ENCODE measurements around the gene ABR. TPM values are rescaled to one million over a fixed set of nuclear protein-coding genes. Genes with fewer than 3 reads are reported as not detected.
"Not testable (repeated sequence)": the region's sequence is repeated elsewhere in the genome, so short reads cannot be mapped to it uniquely, and the experiment has no call there.

Gene ABR
- total RNA-seq, 1 donor from 2014 or later: 70.9 TPM

GRCh38 chr17:973053-973452, 206.7 kb downstream of the ABR start:
- Histone ChIP-seq H3K79me2 (ENCODE audit: insufficient read depth, low read length) (peaks cover 97% of the 10 kb centered on the region), H3K36me3 (ENCODE audit: insufficient read depth, low read length) (no peaks in the 10 kb centered on the region), H3K27ac (ENCODE audit: low read depth, low read length) (no peak overlapping the region), H3K4me3 (ENCODE audit: insufficient read depth, low read depth, low read length) (no peak overlapping the region), H3K4me2 (ENCODE audit: low read length) (no peak overlapping the region), H4K20me1 (ENCODE audit: insufficient read depth, low read length) (peaks cover 93% of the 10 kb centered on the region), H3K9ac (ENCODE audit: low read length) (no peak overlapping the region), H3K27me3 (ENCODE audit: insufficient read depth, low read length) (no peaks in the 10 kb centered on the region), H2AFZ (ENCODE audit: low read depth, low read length) (no peak overlapping the region), H3K4me1 (ENCODE audit: insufficient read depth, low read length) (peaks cover 22% of the 10 kb centered on the region), H3K9me3 (ENCODE audit: insufficient read depth, low read depth, low read length) (no peaks in the 10 kb centered on the region)
- Mint-ChIP-seq H3K4me3 (ENCODE audit: unreplicated experiment) (peak overlapping the region; percentile 10), H3K4me1 (ENCODE audit: low read depth, unreplicated experiment) (peaks cover 38% of the 10 kb centered on the region), H3K9me3 (ENCODE audit: unreplicated experiment) (no peaks in the 10 kb centered on the region), H3K27me3 (ENCODE audit: low read depth, unreplicated experiment) (no peaks in the 10 kb centered on the region), H3K27ac (ENCODE audit: unreplicated experiment) (peak overlapping the region; percentile 10), H3K36me3 (ENCODE audit: low read depth, unreplicated experiment) (peaks cover 11% of the 10 kb centered on the region)
- TF ChIP-seq, protein P1, sequence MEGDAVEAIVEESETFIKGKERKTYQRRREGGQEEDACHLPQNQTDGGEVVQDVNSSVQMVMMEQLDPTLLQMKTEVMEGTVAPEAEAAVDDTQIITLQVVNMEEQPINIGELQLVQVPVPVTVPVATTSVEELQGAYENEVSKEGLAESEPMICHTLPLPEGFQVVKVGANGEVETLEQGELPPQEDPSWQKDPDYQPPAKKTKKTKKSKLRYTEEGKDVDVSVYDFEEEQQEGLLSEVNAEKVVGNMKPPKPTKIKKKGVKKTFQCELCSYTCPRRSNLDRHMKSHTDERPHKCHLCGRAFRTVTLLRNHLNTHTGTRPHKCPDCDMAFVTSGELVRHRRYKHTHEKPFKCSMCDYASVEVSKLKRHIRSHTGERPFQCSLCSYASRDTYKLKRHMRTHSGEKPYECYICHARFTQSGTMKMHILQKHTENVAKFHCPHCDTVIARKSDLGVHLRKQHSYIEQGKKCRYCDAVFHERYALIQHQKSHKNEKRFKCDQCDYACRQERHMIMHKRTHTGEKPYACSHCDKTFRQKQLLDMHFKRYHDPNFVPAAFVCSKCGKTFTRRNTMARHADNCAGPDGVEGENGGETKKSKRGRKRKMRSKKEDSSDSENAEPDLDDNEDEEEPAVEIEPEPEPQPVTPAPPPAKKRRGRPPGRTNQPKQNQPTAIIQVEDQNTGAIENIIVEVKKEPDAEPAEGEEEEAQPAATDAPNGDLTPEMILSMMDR (IDR thresholded peaks at IDR 0.05; ENCODE audit: insufficient read depth, low read depth, low read length): no peak
- no peak for TF ChIP-seq EZH2 (IDR thresholded peaks at IDR 0.05; ENCODE audit: insufficient read depth, low read length)
- FAIRE-seq (no peak), DNase-seq (ENCODE audit: low read depth) (peak; percentile 58)

- H3K36me3 Mint-ChIP-seq (ENCODE audit: low read depth, unreplicated experiment): peaks cover 13% of the 10 kb centered on the region
- not testable (repeated sequence) for H3K4me3 Mint-ChIP-seq (ENCODE audit: unreplicated experiment); H3K4me2 ChIP-seq (ENCODE audit: low read length); H3K9me3 Mint-ChIP-seq (ENCODE audit: unreplicated experiment); FAIRE-seq; H3K9me3 ChIP-seq (ENCODE audit: insufficient read depth, low read depth, low read length); H3K36me3 ChIP-seq (ENCODE audit: insufficient read depth, low read length); H3K4me3 ChIP-seq (ENCODE audit: insufficient read depth, low read depth, low read length); H3K27ac ChIP-seq (ENCODE audit: low read depth, low read length); H3K27me3 Mint-ChIP-seq (ENCODE audit: low read depth, unreplicated experiment); H3K9ac ChIP-seq (ENCODE audit: low read length); H3K27ac Mint-ChIP-seq (ENCODE audit: unreplicated experiment); H2AFZ ChIP-seq (ENCODE audit: low read depth, low read length); H3K27me3 ChIP-seq (ENCODE audit: insufficient read depth, low read length); DNase-seq (ENCODE audit: low read depth)
- peaks cover 37% of the 10 kb centered on the region for H3K4me1 Mint-ChIP-seq (ENCODE audit: low read depth, unreplicated experiment)
- peaks cover 93% of the 10 kb centered on the region for H4K20me1 ChIP-seq (ENCODE audit: insufficient read depth, low read length)
- H3K4me1 ChIP-seq (ENCODE audit: insufficient read depth, low read length): peaks cover 12% of the 10 kb centered on the region
- H3K79me2 ChIP-seq (ENCODE audit: insufficient read depth, low read length): peaks cover 97% of the 10 kb centered on the region
Measured at GRCh38 chr17:971861-972260, 207.9 kb downstream of the ABR start.

DNA sequence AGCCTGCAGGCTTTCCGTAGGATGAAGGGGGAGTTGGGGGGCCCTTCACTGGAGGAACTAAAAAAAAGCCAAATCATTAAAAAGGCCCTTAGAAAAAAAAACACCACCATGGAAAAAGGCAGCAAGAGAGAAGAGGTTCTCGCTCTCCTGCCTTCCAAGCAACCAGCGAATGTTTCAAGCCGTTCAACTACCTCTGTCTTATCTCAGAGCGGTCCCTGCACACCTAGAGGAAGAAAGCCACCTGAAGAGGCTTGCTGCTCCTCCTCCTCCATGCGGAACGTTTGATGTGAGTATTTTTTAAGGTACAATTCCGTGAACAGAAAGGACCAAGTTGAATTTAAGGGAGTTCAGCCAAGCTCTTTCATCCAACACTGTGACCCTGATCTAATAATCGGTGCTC, 209.4 kb downstream of the ABR start:
- FAIRE-seq: no peak
- Histone ChIP-seq H3K27ac (ENCODE audit: low read depth, low read length) (no peak overlapping the region), H3K9ac (ENCODE audit: low read length) (peak overlapping the region; percentile 36), H3K27me3 (ENCODE audit: insufficient read depth, low read length) (no peaks in the 10 kb centered on the region), H3K4me2 (ENCODE audit: low read length) (peak overlapping the region; percentile 66), H3K4me1 (ENCODE audit: insufficient read depth, low read length) (peaks cover 11% of the 10 kb centered on the region), H2AFZ (ENCODE audit: low read depth, low read length) (no peak overlapping the region), H4K20me1 (ENCODE audit: insufficient read depth, low read length) (peaks cover 94% of the 10 kb centered on the region), H3K9me3 (ENCODE audit: insufficient read depth, low read depth, low read length) (no peaks in the 10 kb centered on the region), H3K79me2 (ENCODE audit: insufficient read depth, low read length) (peaks cover 97% of the 10 kb centered on the region), H3K36me3 (ENCODE audit: insufficient read depth, low read length) (no peaks in the 10 kb centered on the region), H3K4me3 (ENCODE audit: insufficient read depth, low read depth, low read length) (no peak overlapping the region)
- TF ChIP-seq, protein P1 (IDR thresholded peaks at IDR 0.05; ENCODE audit: insufficient read depth, low read depth, low read length): no peak
- no peak for TF ChIP-seq EZH2 (IDR thresholded peaks at IDR 0.05; ENCODE audit: insufficient read depth, low read length)
- H3K27me3 Mint-ChIP-seq (ENCODE audit: low read depth, unreplicated experiment): no peaks in the 10 kb centered on the region
- peaks cover 15% of the 10 kb centered on the region for H3K36me3 Mint-ChIP-seq (ENCODE audit: low read depth, unreplicated experiment)
- no peaks in the 10 kb centered on the region for H3K9me3 Mint-ChIP-seq (ENCODE audit: unreplicated experiment)
- peaks cover 28% of the 10 kb centered on the region for H3K4me1 Mint-ChIP-seq (ENCODE audit: low read depth, unreplicated experiment)
- no peak overlapping the region for H3K27ac Mint-ChIP-seq (ENCODE audit: unreplicated experiment)
- no peak overlapping the region for H3K4me3 Mint-ChIP-seq (ENCODE audit: unreplicated experiment)
- DNase-seq (ENCODE audit: low read depth): no peak

Data from astrocyte (in vitro differentiated cells and primary cell).